ENCODE measurements around the gene GTF2F2.

Gene GTF2F2

DNA sequence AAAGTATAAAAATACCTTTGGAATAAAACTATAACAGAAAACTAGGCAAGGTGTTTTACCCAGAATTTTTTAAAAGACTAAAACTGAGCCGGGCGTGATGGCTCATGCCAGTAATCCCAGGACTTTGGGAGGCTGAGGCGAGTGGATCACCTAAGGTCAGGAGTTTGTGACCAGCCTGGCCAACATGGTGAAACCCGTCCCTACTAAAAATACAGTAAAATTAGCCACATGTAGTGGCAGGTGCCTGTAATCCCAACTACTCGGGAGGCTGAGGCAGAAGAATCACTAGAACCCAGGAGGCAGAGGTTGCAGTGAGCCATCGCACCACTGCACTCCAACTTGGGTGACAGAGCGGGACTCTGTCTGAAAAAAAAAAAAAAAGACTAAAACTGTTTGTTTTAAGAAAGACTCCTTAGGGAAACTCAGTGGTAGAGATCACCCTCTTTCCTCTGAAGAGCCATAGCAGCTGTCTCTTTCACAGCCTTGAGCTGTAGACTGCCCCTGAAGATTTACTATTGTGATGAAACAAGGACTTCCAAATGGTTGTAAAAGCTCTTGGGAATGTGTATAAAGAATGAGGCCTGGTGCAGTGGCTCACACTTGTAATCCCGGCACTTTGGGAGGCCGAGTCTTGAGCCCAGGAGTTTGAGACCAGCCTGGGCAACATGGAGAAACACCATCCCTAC lies 95.2 kb downstream of the GTF2F2 start:
- TF ChIP-seq, protein P1, sequence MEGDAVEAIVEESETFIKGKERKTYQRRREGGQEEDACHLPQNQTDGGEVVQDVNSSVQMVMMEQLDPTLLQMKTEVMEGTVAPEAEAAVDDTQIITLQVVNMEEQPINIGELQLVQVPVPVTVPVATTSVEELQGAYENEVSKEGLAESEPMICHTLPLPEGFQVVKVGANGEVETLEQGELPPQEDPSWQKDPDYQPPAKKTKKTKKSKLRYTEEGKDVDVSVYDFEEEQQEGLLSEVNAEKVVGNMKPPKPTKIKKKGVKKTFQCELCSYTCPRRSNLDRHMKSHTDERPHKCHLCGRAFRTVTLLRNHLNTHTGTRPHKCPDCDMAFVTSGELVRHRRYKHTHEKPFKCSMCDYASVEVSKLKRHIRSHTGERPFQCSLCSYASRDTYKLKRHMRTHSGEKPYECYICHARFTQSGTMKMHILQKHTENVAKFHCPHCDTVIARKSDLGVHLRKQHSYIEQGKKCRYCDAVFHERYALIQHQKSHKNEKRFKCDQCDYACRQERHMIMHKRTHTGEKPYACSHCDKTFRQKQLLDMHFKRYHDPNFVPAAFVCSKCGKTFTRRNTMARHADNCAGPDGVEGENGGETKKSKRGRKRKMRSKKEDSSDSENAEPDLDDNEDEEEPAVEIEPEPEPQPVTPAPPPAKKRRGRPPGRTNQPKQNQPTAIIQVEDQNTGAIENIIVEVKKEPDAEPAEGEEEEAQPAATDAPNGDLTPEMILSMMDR (IDR thresholded peaks at IDR 0.05; ENCODE audit: insufficient read depth, low read depth, low read length, missing control alignments) = no peak
- DNase-seq (ENCODE audit: low read depth) = no peak

DNA sequence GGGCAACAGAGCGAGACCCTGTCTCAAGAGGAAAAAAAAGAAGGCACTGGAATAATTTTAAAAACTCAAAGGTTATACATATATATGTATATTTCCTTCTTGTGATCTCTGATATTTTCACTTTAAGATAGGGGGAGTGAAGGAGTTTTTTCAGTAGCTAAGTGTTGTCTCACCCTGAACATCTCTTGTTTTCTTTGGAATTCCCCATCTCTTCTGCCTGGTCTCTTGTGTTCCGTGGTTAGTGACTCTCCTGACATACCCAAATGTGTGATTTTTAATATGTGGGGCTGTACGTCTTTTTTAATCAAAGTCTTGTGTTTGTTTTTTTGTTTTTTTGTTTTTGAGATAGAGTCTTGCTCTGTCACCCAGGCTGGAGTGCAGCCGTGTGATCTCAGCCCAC lies 95.9 kb downstream of the GTF2F2 start:
- H3K4me3 ChIP-seq (ENCODE audit: low read depth, low read length) = no peak overlapping the region
- DNase-seq (ENCODE audit: low read depth) = no peak
- TF ChIP-seq, protein P1 (IDR thresholded peaks at IDR 0.05; ENCODE audit: insufficient read depth, low read depth, low read length, missing control alignments) = no peak

More for the DNA sequence above, 95.2 kb downstream of the GTF2F2 start:
- no peak overlapping the region for H3K4me3 ChIP-seq (ENCODE audit: low read depth, low read length)

DNA sequence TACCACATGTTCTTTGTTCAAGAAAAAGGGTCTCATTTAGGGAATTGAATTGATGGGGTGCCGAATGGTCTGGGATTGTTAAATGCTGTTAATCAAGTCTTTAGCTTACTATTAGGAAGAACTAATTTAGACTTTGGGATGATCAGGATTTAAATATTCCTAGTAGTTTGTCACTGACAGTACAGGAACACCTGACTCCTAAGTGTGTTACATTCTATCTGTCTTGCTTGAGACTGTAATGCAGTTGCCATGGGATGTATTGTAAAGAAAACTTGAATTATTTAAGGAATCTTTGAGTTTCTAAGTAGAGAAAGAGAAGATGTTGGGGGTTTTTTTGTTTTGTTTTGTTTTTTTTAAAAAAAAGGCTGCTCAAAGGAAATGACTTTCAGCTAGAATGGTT lies 98.4 kb downstream of the GTF2F2 start:
- no peak overlapping the region for H3K4me3 ChIP-seq (ENCODE audit: low read depth, low read length)
- TF ChIP-seq, protein P1 (IDR thresholded peaks at IDR 0.05; ENCODE audit: insufficient read depth, low read depth, low read length, missing control alignments) = no peak
- DNase-seq (ENCODE audit: low read depth) = no peak

DNA sequence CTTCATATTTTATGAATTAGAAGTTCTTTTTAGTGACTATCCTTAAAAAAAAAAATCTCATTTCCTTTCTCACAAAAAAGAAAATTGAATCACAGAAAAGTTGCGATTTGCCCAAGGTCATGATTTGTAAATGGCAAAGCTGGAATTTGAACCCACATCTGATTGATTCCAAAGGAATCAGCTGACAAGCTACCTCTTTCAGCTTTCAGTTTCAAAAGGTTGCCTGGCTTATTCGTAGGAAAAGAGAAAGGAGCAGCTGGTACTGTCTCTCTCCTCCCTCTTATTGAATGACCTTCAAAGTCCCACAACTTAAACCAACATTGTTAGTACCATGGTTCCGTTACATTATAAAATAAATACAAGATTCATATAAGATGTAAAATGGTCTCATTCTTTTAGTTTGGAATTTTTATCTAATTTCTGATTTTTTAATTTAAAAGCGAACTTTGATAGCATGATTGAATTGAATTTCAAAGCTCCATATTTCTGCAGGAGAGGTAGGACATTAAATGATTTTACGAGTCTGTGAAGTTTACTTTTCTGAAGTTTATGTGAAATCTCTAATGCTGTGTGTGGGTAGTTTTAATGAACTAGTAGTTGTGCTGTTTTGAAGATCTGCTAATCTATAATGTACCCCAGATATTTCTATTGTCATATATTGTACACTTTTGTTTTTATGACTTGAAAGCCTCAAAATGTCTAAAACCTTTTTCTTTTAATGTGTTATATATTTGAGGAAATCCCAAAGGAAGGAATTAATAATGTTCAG lies 99.0 kb downstream of the GTF2F2 start:
- no peak overlapping the region for H3K4me3 ChIP-seq (ENCODE audit: low read depth, low read length)
- TF ChIP-seq, protein P1 (IDR thresholded peaks at IDR 0.05; ENCODE audit: insufficient read depth, low read depth, low read length, missing control alignments) = no peak
- DNase-seq (ENCODE audit: low read depth) = no peak

DNA sequence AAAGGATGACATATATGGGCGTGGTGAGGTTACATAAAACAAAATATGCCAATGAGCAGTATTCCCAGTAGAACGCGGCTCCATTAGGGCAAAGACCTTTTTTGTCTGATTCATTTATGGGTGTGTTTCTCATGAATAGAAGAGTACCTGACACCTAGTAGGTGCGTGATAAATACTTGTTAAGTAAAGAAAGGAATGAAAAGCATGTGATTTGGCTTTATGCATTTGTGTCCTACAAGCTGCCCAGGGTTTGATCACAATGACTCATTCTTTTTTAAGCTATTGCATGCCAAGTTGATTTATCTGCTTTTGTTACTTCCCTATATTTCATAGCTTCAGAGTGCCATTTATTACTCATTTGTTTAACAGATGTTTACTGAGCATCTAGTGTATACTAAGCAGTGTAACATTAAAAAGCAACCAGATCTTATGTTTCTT lies 99.6 kb downstream of the GTF2F2 start:
- TF ChIP-seq, protein P1 (IDR thresholded peaks at IDR 0.05; ENCODE audit: insufficient read depth, low read depth, low read length, missing control alignments) = no peak
- H3K4me3 ChIP-seq (ENCODE audit: low read depth, low read length) = no peak overlapping the region
- no peak for DNase-seq (ENCODE audit: low read depth)

DNA sequence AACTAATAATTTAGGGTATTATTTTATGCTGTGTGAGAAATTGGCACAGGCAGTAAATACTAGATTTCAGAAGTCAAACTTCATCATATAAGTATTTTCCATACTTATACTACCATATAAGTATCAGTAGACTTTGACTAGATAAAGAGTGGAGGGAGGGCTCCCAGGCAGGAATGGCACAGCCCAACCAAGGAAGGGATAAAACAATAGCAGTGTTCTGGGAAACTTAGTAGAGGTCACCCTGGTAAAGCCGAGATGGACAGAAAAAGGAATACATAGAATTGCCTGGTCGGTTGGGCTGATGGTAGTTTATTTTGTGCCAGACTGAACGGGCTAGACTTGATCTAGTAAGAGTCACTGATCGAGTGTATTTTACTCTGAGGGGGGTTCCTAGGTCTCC lies 100.1 kb downstream of the GTF2F2 start:
- H3K4me3 ChIP-seq (ENCODE audit: low read depth, low read length) = no peak overlapping the region
- TF ChIP-seq, protein P1 (IDR thresholded peaks at IDR 0.05; ENCODE audit: insufficient read depth, low read depth, low read length, missing control alignments) = no peak
- no peak for DNase-seq (ENCODE audit: low read depth)
